ENCODE data around the gene FPGS. TPM values are rescaled to one million over a fixed set of nuclear protein-coding genes. Genes with fewer than 3 reads are reported as not detected.

FPGS gene
- total RNA-seq, 1 experiment from 2014 or later: 70.6 TPM

- Histone ChIP-seq H3K9ac (ENCODE audit: low read length) (no peak overlapping the region), H3K4me2 (ENCODE audit: low read length) (no peak overlapping the region), H3K27me3 (ENCODE audit: insufficient read depth, low read length) (no peaks in the 10 kb centered on the region), H3K4me3 (replicated peaks in 1 of 2; ENCODE audit: low read depth in 1 of 2, low read length in 2 of 2) (no peak overlapping the region), H3K79me2 (ENCODE audit: insufficient read depth, low read length) (peaks cover 50% of the 10 kb centered on the region), H3K27ac (ENCODE audit: low read depth, low read length) (no peak overlapping the region), H2AFZ (ENCODE audit: low read depth, low read length, poor library complexity, severe bottlenecking) (no peak overlapping the region), H3K4me1 (ENCODE audit: control insufficient read depth in 1 of 2, insufficient read depth in 2 of 2, low read length in 2 of 2) (peaks cover 15 to 20% of the 10 kb centered on the region in 2 experiments; a peak in 3 of 4 replicates), H3K9me3 (ENCODE audit: control insufficient read depth in 1 of 2, insufficient read depth in 1 of 2, low read depth in 1 of 2, low read length in 2 of 2) (no peaks in the 10 kb centered on the region), H3K9me2 (ENCODE audit: insufficient read depth) (no peaks in the 10 kb centered on the region), H4K20me1 (ENCODE audit: insufficient read depth) (peaks cover 31% of the 10 kb centered on the region; the same call in 1 of the 2 replicates), H3K36me3 (ENCODE audit: control insufficient read depth in 1 of 2, insufficient read depth in 2 of 2, low read length in 2 of 2) (peaks cover 35 to 55% of the 10 kb centered on the region in 2 experiments)
- TF ChIP-seq POLR2A (IDR thresholded peaks at IDR 0.05; ENCODE audit: borderline replicate concordance, extremely low read depth, insufficient read depth, insufficient read length): no peak
- TF ChIP-seq CTCF (IDR thresholded peaks at IDR 0.05 in 2 of 3, conservative IDR thresholded peaks at IDR 0.05 in 1 of 3; ENCODE audit: borderline replicate concordance in 1 of 3, insufficient read depth in 1 of 3, low read depth in 2 of 3, low read length in 2 of 3): no peak
- TF ChIP-seq TCF7L2 (IDR thresholded peaks at IDR 0.05; ENCODE audit: borderline replicate concordance, extremely low read depth, insufficient read depth, insufficient read length): no peak
- TF ChIP-seq ZNF274 (IDR thresholded peaks at IDR 0.05; ENCODE audit: low read depth, low read length): no peak
- no peak for TF ChIP-seq YY1 (IDR thresholded peaks at IDR 0.05; ENCODE audit: extremely low read depth, insufficient replicate concordance, low read depth, low read length)
- TF ChIP-seq ZBTB33 (IDR thresholded peaks at IDR 0.05; ENCODE audit: extremely low read depth, insufficient replicate concordance, low read length): no peak
- TF ChIP-seq REST (IDR thresholded peaks at IDR 0.05; ENCODE audit: low read depth): no peak
- TF ChIP-seq ATF3 (IDR thresholded peaks at IDR 0.05): no peak
- no peak for TF ChIP-seq SIN3A (IDR thresholded peaks at IDR 0.05; ENCODE audit: low read depth)
- no peak for TF ChIP-seq EZH2 (IDR thresholded peaks at IDR 0.05)
- no peak for TF ChIP-seq CEBPB (IDR thresholded peaks at IDR 0.05; ENCODE audit: low read depth)
- no peak for TF ChIP-seq FOSL1 (IDR thresholded peaks at IDR 0.05; ENCODE audit: low read depth)
- no peak for TF ChIP-seq RAD21 (IDR thresholded peaks at IDR 0.05; ENCODE audit: low read depth)
- TF ChIP-seq POLR2AphosphoS5 (IDR thresholded peaks at IDR 0.05; ENCODE audit: low read depth, low read length): no peak
- TF ChIP-seq ELF1 (IDR thresholded peaks at IDR 0.05; ENCODE audit: borderline replicate concordance, low read depth): no peak
- no peak for TF ChIP-seq EGR1 (IDR thresholded peaks at IDR 0.05; ENCODE audit: low read depth)
- intact Hi-C loops (cut with micrococcal nuclease): no loop called here
- DNase-seq (ENCODE audit: low read depth, low spot score) (no peak), ATAC-seq (no peak)
- BruUV-seq (replicated peaks): no TSS peak
- RAD21 ChIA-PET (ENCODE audit: low non-redundant PET in 1 of 2, low total read pairs in 2 of 2, uncharacterized antibody in 2 of 2, unreplicated experiment in 2 of 2): no interaction called here
- POLR2A ChIA-PET: no interaction called here
- CTCF ChIA-PET: interaction anchor here (0.6 kb wide), 1 partner anchor 11 kb away, joined by 3 read pairs; no protein-coding TSS in a partner anchor
These were observed 12.4 kb upstream of the FPGS start for GRCh38 chr9:127790094-127790855.
